GM21529 (cell line): ENCODE results near the gene HEMK1.

Source experiments
- ATAC-seq: cut with Tn5 transposase; IDR thresholded peaks from one replicate; pipeline ENCODE4 v1.9.1; 2021; ENCODE audit not compliant: unreplicated experiment

The HEMK1 gene

GRCh38 chr3:50599716-50600118, 30.4 kb downstream of the HEMK1 start:
- no peak for ATAC-seq

DNA sequence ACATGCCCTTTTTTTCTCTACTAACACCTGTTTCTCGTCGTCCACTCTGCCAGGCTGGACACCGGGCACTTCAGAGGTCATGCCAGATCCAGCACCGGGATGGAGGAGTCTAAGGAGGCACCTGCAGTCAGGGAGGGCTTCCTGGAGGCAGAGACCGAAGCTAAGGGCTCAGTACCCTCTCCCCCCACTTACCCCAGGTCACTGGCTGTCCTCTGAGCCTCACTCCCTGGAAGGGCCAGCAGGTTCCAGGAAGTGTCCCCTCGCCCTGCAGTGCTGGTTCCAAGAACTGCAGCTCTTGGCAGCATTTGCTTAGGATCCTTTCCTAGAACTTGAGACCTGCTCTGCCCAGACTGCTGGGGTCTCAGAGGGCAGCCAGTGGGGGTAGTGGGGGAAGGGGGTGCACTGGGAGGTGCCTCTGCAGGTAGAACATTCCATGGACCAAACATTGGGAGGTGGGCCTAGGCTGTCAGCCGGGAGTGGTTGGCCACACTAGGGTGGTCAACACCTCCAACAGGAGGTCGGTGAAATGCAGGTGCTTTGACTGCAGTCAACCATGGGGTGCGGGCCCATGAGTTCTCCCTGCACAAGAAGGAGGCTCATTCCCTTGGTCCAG, 30.9 kb downstream of the HEMK1 start:
- ATAC-seq, result no peak

GRCh38 chr3:50600841-50601591, 31.7 kb downstream of the HEMK1 start:
- ATAC-seq, result peak; percentile 71

DNA sequence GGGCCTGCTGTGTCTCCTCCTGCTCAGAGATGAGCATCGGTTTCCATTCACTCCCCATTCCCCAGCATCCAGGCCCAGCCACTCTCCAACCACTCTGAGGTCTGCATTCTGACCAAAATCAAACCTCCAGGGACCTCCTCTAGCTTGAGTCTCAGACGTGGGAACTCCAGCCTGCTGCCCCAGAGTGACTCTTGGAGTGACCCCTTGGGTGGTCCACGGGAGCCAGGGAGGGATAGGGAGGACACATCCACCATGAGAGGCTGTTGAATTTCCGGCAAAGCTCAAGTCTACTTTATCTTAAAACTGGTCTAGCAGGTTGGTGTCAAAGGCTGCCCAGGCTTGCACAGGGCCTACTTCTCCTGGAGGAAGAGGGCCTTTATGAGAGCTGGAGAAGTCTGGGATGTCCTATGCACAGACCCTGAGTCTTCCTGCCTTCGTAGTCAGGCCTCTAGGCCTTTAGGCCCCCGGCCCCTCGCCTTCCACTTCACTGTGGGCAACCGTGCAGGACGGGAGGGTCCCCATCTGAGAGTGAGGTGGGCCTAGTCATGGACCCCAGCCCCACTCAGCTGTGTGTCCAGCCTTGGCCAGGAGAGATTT, 33.4 kb downstream of the HEMK1 start:
- no peak for ATAC-seq

- no peak for ATAC-seq
Observed at GRCh38 chr3:50603261-50604109, 34.2 kb downstream of the HEMK1 start.

DNA sequence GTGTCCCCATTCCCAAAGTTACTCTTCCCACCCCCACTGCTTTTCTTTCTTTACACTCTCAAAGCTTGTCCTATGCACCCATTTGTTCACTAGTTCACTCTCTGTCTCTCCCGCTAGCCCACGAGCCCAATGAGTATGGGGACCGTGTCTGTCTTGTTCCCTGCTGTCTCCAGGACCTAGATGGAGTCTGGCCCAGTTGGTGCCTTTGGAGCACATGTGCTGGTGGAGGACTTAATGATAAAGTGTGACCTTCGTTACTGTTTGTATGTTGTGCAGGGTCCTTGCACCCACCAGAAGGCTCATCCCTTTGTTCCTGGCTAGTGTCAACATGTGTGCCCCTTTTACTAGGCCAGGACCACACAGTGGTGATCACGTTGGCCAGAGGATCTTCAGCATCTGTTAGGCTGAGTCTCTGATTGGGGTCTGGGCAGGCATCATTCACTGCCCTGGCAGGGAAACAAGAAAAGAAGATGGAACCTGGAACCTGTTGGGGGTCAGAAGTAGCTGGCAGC, 34.8 kb downstream of the HEMK1 start:
- no peak for ATAC-seq

DNA sequence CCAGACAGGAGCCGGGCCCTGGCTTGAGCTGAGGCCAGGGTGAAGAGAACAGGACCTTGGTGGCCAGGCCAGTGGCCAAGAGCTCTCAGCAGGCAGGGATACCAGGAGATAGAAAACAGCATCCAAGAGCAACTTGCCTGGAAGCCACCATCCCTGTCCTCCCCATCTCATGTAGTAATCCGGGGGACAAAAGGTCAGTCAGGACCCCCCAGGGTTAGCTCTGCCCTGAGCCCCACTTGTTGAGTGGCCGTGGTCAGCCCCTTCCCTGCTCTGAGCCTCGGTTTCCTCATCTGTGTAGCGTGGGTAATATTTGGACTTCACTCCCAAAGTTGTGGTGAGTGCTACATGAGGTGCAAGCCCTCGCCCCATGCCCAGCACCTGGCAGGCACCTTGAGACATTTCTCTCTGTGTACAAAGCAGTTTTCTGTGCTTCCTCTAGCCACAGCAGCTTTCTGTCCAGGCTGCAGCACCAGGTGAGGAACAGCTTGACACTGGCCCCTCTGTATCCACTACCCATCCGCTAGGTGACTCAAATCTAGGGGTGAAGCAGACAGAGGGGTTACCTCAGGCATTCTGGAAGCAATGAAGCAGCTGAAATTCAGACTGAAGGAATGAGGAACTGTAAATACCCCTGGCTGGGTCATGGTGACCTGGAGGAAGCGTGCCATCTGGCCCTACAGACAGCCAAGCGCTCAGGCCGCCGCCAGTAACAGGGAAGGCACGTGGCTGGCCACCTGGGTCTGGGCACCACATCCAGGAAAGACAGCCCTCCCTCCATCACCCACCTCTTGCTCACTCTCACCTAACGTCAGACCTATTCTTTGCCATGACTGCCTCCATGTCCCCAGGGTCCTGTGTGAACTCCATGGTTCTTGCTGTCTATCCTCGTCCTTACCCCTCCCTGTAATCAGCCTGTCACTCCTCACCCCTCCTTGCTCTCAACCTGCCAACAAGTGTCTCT, 35.6 kb downstream of the HEMK1 start:
- ATAC-seq, result no peak

GRCh38 chr3:50605901-50606326, 36.6 kb downstream of the HEMK1 start:
- ATAC-seq, result no peak

- no peak for ATAC-seq
Observed at GRCh38 chr3:50606596-50606995, 37.3 kb downstream of the HEMK1 start.

DNA sequence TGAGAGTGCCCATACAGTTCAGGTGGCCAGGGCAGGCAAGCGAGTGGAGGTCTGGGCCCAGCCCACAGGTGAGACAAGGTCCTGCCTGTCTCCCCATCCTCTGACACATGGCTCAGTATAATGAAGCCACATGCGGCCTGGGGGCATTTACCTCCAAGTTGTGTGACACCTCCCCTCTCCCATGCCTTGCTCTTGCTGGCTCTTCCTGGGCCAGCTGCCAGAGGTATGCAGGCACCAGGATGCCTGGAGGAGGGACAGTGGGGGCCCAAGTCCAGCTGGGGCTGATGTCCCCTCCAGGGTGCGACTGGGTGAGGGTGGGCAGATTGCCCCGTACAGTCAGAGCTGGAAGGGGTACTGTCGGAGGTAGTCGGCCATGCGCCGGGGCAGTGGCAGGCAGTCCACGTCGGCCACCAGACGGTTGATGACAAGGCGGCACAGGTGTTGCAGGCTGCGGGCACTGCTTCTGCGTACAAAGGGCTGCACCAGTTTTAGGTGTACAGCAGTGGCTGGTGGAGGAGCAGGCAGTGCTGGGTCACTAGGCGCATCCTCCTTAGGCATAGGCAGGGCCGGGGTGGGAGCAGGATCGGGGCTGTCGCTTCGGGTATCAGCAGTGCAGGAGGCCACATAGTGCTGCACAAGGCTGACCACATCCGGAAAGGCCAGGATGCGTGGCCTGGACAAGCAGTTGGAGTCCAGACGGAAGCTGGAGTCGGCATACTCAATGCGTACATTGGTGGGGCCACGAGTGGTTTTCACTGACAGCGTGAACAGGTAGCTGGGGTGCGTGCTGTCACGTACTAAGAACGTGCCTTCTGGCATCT, 38.2 kb downstream of the HEMK1 start:
- no peak for ATAC-seq

- ATAC-seq, result no peak
Observed at GRCh38 chr3:50608278-50608677, 39.0 kb downstream of the HEMK1 start.

GRCh38 chr3:50609071-50609762, 39.9 kb downstream of the HEMK1 start:
- ATAC-seq, result no peak

GRCh38 chr3:50609763-50610085, 40.4 kb downstream of the HEMK1 start:
- ATAC-seq, result no peak

- no peak for ATAC-seq
Observed at GRCh38 chr3:50610181-50610971, 41.1 kb downstream of the HEMK1 start.

DNA sequence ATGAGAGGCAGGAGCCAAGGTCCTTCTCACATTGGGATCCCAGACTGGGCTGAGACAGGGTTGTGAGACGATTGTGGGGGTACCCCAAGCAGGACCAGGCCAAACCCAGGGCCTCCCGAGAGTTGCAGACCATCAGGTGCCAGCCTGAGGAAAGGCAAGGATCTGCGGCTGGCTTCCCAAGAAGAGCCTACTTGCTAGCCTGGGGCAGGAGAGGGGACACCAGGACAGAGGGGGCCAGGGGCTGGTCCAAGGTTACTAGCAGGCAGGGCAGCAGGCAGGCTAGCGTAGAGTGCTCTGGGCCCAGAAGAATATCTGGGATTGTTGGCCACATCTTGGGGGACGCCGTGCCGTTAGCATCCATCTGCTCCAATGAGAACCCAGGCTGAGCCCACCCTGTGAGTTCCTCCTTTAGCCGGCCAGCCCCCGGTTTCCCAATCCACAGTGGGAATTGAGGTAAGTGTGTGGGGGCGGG, 41.7 kb downstream of the HEMK1 start:
- ATAC-seq, result no peak

DNA sequence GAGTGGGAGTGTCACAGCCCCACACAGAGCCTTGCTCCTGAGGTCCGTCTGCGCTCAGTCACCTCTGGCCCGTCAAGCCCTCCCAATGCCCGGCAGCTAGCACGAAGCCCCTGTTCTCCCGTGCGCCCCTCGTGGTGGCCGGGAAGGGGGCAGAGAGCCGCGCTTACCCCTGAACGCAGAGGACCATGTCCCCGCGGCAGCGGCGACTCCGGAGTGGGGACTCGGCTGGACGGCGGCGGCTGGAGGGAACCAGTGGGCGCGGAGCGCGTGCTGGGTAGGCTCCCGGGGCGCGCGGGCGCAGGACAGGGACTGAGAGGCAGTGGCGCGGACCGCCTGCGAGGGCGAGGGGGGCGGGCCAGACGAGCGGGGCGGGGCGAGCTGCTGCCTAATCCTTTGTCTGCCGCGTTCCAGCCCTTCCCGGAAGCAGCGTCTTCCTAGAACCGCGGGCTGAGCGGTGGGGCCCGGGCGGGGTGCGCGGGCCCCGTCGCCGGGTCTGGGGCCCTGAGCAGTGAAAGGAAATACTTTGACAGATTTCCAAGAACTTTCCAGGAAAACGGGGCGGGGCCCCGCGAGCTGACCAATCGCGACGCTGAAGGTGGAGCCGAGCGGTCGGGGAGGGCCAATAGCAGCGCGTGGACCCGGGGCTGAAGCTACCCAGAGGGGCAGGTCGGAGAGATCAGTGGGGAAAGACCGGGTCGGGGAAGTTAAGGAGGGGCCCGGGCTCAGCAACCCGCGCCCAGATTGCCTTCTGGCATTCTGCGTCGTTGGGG, 42.3 kb downstream of the HEMK1 start, which contains the start of gene CISH:
Gene CISH (minus strand): TSS at position 311 of the 770 bp plus-strand sequence. CDS start 124 bp downstream, at position 187.
- peak; percentile 77 for ATAC-seq
